B cell (primary cell): ENCODE measurements around the gene MCOLN3. TPM values are rescaled to one million over a fixed set of nuclear protein-coding genes. Genes with fewer than 3 reads are reported as not detected.

ENCODE experiments used
- ATAC-seq: fragments of 200-7000 bp; cut with Tn5 transposase; one replicate; pipeline ENCODE4 v1.10.0; 2021; ENCODE audit warnings: low read depth, mild to moderate bottlenecking, moderate number of reproducible peaks, moderate library complexity
- CTCF ChIA-PET: fragments of 350-600 bp; sonication (Branson Sonifier 250); formaldehyde crosslinking; loops from one replicate; lab custom pipeline; 2021; ENCODE audit warnings: antibody characterized with exemption, inconsistent platforms; lab: Charles Lee
- POLR2A ChIA-PET: fragments of 350-600 bp; sonication (Branson Sonifier 250); formaldehyde crosslinking; loops from one replicate; lab custom pipeline; 2021; ENCODE audit warnings: antibody characterized with exemption; lab: Charles Lee
- DNase-seq: peaks from one replicate; pipeline ENCODE4 v3.0.0; 2013
- H2AFZ ChIP-seq: 2 replicates; pipeline ENCODE4 v1.6.1; 2012; ENCODE audit warnings: mild to moderate bottlenecking, low read depth, low read length; ENCODE audit not compliant: insufficient read depth, poor library complexity, severe bottlenecking
- H3K27ac ChIP-seq, 2 donors: 1 replicate in 1 of 2; 2 replicates in 1 of 2; pipeline ENCODE4 v1.5.1; 2012 to 2013; ENCODE audit warnings: low read length in 2 of 2, mild to moderate bottlenecking in 2 of 2, moderate library complexity in 1 of 2
- H3K27me3 ChIP-seq, 4 experiments: fragments of 200-600 bp in 1 of 4; sonication (generic) in 1 of 4; replicated peaks in 1 of 4; 1 replicate in 2 of 4; 2 replicates in 2 of 4; pipeline versions ENCODE4 v1.6.1 to v1.7.0; 2013 to 2016; ENCODE audit warnings: low read length in 3 of 4, mild to moderate bottlenecking in 2 of 4, mixed read lengths in 1 of 4, moderate library complexity in 1 of 4; ENCODE audit not compliant: insufficient read depth in 4 of 4, control insufficient read depth in 3 of 4; ENCODE audit errors: control extremely low read depth in 1 of 4
- H3K36me3 ChIP-seq, 2 experiments: replicated peaks in 1 of 2; 1 replicate in 1 of 2; 2 replicates in 1 of 2; pipeline versions ENCODE4 v1.6.1 to v1.7.1; 2013; ENCODE audit warnings: low read length in 1 of 2; ENCODE audit not compliant: insufficient read depth in 2 of 2, control insufficient read depth in 1 of 2; ENCODE audit errors: control extremely low read depth in 1 of 2, extremely low read depth in 1 of 2
- H3K4me1 ChIP-seq, 2 donors: fragments of 200-600 bp in 1 of 2; sonication (generic) in 1 of 2; 1 replicate in 1 of 2; 2 replicates in 1 of 2; pipeline versions ENCODE4 v1.5.1 to v1.6.1; 2013 to 2017; ENCODE audit warnings: low read length in 2 of 2; ENCODE audit not compliant: control insufficient read depth in 2 of 2, insufficient read depth in 2 of 2
- H3K4me2 ChIP-seq: replicated peaks from 2 replicates; pipeline ENCODE3; 2012; ENCODE audit warnings: mild to moderate bottlenecking, low read depth, low read length; ENCODE audit not compliant: poor library complexity, severe bottlenecking
- H3K4me3 ChIP-seq, 5 experiments: fragments of 200-600 bp in 1 of 5; sonication (generic) in 1 of 5; 1 replicate in 3 of 5; 2 replicates in 2 of 5; pipeline versions ENCODE4 v1.5.1 to v1.7.0; 2011 to 2016; ENCODE audit warnings: low read length in 4 of 5, mild to moderate bottlenecking in 4 of 5, low read depth in 2 of 5, control low read depth in 1 of 5, moderate library complexity in 1 of 5; ENCODE audit not compliant: insufficient read depth in 1 of 5; ENCODE audit errors: control extremely low read depth in 1 of 5, extremely low read depth in 1 of 5
- H3K79me2 ChIP-seq: fragments of 200-600 bp; sonication (generic); one replicate; pipeline ENCODE4 v1.6.0; 2016; ENCODE audit warnings: low read length; ENCODE audit not compliant: control insufficient read depth, insufficient read depth
- H3K9ac ChIP-seq: fragments of 200-600 bp; sonication (generic); 2 replicates; pipeline ENCODE4 v1.6.1; 2017; ENCODE audit warnings: mild to moderate bottlenecking, low read length, moderate library complexity
- H3K9me3 ChIP-seq, 3 donors: one replicate each; pipeline versions ENCODE4 v1.6.1 to v1.7.1; 2013; ENCODE audit warnings: low read length in 2 of 3; ENCODE audit not compliant: control insufficient read depth in 2 of 3, insufficient read depth in 1 of 3; ENCODE audit errors: control extremely low read depth in 1 of 3
- H4K20me1 ChIP-seq: 2 replicates; pipeline ENCODE4 v1.6.0; 2012; ENCODE audit warnings: mild to moderate bottlenecking, low read length; ENCODE audit not compliant: insufficient read depth, control insufficient read depth, poor library complexity, severe bottlenecking
- H3K27ac Mint-ChIP-seq: one replicate; pipeline ENCODE4 v1.8.0; 2021; ENCODE audit warnings: mixed read lengths
- H3K27me3 Mint-ChIP-seq: one replicate; pipeline ENCODE4 v1.8.0; 2021; ENCODE audit warnings: mixed read lengths
- H3K4me1 Mint-ChIP-seq: one replicate; pipeline ENCODE4 v1.8.0; 2021; ENCODE audit warnings: mixed read lengths
- H3K4me3 Mint-ChIP-seq: one replicate; pipeline ENCODE4 v1.8.0; 2021; ENCODE audit warnings: mixed read lengths
- H3K9me3 Mint-ChIP-seq: one replicate; pipeline ENCODE4 v1.8.0; 2022; ENCODE audit warnings: mixed read lengths; ENCODE audit not compliant: insufficient read depth
- EZH2 ChIP-seq: IDR thresholded peaks from 2 replicates; pipeline ENCODE4 v1.6.1; 2012; ENCODE audit warnings: borderline replicate concordance, low read depth, mild to moderate bottlenecking, moderate library complexity, low read length; ENCODE audit not compliant: insufficient read depth, poor library complexity, severe bottlenecking
- WGBS: methylation state at CpG from one replicate; pipeline ENCODE4 v1.1.5; 2013; ENCODE audit warnings: missing lambda C conversion rate; ENCODE audit not compliant: insufficient coverage; 5-methylcytosine and 5-hydroxymethylcytosine counted together
- intact Hi-C: fragments of 100-400 bp; cut with micrococcal nuclease; formaldehyde crosslinking; loops from one replicate; pipeline ENCODE4 v1.10.0; 2022
- polyA plus RNA-seq: library from polyadenylated mRNA; depleted of rRNA; stranded (reverse); fragments of >200 nt; gene quantifications from 2 replicates; pipeline ENCODE4 v1.2.3, GENCODE V29; 2012
- total RNA-seq, 2 donors: library from RNA; stranded (reverse); fragments of 120-200 nt in 1 of 2; gene quantifications; 1 replicate in 1 of 2; 2 replicates in 1 of 2; pipeline versions ENCODE4 v1.2.3 to v1.2.4, GENCODE V29; 2013 to 2022
- TF ChIP-seq, protein P1 (sequence below): fragments of 200-600 bp; IDR thresholded peaks from one replicate; pipeline ENCODE4 v1.8.0; 2022; ENCODE audit warnings: antibody characterized with exemption, mild to moderate bottlenecking

The MCOLN3 gene
- total and polyA plus RNA-seq, 2 donors (not counting 1 experiment from before 2014, with no cell fraction given): 0.10 TPM; not detected in 1

DNA sequence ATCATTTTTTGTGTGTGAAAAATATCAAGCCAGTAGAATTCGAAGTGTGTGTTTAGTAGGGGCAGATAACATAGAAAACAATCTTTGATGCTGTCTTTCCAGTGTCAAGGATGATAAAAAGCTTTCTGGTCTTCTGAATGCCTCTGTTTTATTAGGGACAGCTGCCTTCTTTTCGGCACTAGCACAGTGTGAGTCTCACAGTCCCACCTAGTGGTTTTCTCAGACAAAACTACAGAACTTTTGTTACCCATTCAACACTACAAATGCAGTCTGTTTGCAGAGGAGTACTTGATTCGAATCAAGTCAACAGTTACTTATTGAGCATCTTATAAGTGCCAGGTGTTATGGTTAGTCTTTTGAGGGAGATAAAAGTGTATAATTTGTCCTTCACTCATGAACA lies 30.6 kb upstream of the MCOLN3 start:
- Histone ChIP-seq H3K4me3 (no peak overlapping the region), H3K4me2 (no peak overlapping the region), H3K4me1 (no peaks in the 10 kb centered on the region), H2AFZ (no peak overlapping the region), H3K27ac (no peak overlapping the region), H3K79me2 (no peaks in the 10 kb centered on the region), H3K9me3 (no peaks in the 10 kb centered on the region), H3K27me3 (peaks cover 0 to 5% (median 2%) of the 10 kb centered on the region in 4 experiments), H3K9ac (no peak overlapping the region), H3K36me3 (no peaks in the 10 kb centered on the region), H4K20me1 (no peaks in the 10 kb centered on the region)
- no peak for TF ChIP-seq EZH2
- TF ChIP-seq, protein P1, sequence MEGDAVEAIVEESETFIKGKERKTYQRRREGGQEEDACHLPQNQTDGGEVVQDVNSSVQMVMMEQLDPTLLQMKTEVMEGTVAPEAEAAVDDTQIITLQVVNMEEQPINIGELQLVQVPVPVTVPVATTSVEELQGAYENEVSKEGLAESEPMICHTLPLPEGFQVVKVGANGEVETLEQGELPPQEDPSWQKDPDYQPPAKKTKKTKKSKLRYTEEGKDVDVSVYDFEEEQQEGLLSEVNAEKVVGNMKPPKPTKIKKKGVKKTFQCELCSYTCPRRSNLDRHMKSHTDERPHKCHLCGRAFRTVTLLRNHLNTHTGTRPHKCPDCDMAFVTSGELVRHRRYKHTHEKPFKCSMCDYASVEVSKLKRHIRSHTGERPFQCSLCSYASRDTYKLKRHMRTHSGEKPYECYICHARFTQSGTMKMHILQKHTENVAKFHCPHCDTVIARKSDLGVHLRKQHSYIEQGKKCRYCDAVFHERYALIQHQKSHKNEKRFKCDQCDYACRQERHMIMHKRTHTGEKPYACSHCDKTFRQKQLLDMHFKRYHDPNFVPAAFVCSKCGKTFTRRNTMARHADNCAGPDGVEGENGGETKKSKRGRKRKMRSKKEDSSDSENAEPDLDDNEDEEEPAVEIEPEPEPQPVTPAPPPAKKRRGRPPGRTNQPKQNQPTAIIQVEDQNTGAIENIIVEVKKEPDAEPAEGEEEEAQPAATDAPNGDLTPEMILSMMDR: no peak
- Mint-ChIP-seq H3K27me3 (peaks cover 33% of the 10 kb centered on the region), H3K4me3 (no peak overlapping the region), H3K9me3 (peaks cover 7% of the 10 kb centered on the region), H3K27ac (no peak overlapping the region), H3K4me1 (no peaks in the 10 kb centered on the region)
- ChIA-PET CTCF (interaction anchor here (0.8 to 1.0 kb wide), 2 partner anchors 51 to 134 kb away, joined by 4 to 5 read pairs; no protein-coding TSS in a partner anchor), POLR2A (no interaction called here)
- 88% methylated on average over 1 of the region's 3 CpGs for WGBS
- intact Hi-C loops: no loop called here
- no peak for DNase-seq
- no peak for ATAC-seq

DNA sequence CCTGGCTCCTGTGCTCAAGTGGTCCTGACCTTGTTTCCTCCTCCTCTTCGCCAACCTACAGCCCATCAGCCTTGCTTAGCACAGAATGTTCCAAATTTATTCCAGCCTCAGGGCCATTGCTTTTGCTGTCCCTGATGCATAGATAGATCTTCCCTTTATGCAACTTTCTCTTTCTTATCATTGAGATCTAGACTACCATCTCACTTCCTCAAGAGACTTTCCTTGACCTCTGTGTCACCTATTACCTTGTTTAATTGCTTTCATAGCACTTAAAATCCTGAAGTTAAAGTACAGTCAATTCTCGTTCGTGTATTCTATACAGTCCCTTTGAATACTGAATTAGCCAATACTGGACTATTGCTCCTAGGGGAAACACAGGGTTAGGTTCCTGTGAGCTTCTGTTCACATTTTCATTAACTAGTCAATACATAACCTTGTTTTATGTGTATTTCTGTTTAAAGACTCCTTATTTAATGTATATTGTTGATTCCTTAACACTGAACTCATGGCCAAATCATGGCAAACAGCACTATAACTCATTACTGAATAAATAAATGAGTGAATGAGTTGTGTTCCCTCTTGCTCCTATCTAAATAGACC lies 26.2 kb upstream of the MCOLN3 start:
- Histone ChIP-seq H3K27ac (no peak overlapping the region), H3K4me2 (no peak overlapping the region), H4K20me1 (no peaks in the 10 kb centered on the region), H3K4me1 (no peaks in the 10 kb centered on the region), H3K36me3 (no peaks in the 10 kb centered on the region), H3K9ac (no peak overlapping the region), H2AFZ (no peak overlapping the region), H3K79me2 (no peaks in the 10 kb centered on the region), H3K27me3 (peaks cover 0 to 3% (median 0%) of the 10 kb centered on the region in 4 experiments), H3K9me3 (no peaks in the 10 kb centered on the region), H3K4me3 (no peak overlapping the region)
- no peak for TF ChIP-seq EZH2
- TF ChIP-seq, protein P1: no peak
- Mint-ChIP-seq H3K9me3 (peaks cover 7% of the 10 kb centered on the region), H3K4me3 (no peak overlapping the region), H3K4me1 (no peaks in the 10 kb centered on the region), H3K27me3 (peaks cover 8% of the 10 kb centered on the region), H3K27ac (no peak overlapping the region)
- WGBS: 100% methylated on average over 1 of the region's 3 CpGs
- no peak for ATAC-seq
- intact Hi-C loops: no loop called here
- CTCF ChIA-PET: no interaction called here
- DNase-seq: no peak
- POLR2A ChIA-PET: no interaction called here
